GM21529 (cell line): ENCODE measurements around the gene VSNL1.

ENCODE experiments used
- ATAC-seq: cut with Tn5 transposase; IDR thresholded peaks from one replicate; pipeline ENCODE4 v1.9.1; 2021; ENCODE audit not compliant: unreplicated experiment

The VSNL1 gene

DNA sequence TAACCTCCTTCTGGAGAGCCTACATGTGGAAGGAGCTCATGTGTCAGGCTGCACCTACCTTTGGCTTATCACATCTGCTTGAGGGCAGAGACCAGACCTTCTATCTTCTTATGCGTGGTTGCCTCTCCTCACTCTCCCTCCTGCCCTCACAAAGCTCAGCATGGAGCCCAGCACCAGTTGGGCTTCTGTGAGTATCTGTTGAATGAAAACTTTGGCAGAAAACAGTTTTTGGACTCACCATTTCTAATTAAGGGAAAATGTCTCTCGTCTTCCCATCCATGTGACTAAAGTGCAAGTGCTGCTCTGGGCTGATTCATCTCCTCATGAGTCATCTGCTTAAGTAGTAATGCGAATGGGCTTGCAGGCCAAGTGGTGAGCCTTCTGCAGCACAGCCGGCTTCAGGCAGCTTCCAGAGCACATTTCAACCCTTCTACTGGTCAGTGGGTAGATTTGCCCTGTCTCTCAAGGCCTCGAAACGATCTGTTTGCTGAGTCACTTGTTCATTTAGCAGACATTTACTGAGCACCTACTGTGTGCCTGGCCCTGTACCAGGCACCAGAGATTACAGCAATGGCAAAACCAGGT lies 102.6 kb downstream of the VSNL1 start:
- ATAC-seq: no peak

DNA sequence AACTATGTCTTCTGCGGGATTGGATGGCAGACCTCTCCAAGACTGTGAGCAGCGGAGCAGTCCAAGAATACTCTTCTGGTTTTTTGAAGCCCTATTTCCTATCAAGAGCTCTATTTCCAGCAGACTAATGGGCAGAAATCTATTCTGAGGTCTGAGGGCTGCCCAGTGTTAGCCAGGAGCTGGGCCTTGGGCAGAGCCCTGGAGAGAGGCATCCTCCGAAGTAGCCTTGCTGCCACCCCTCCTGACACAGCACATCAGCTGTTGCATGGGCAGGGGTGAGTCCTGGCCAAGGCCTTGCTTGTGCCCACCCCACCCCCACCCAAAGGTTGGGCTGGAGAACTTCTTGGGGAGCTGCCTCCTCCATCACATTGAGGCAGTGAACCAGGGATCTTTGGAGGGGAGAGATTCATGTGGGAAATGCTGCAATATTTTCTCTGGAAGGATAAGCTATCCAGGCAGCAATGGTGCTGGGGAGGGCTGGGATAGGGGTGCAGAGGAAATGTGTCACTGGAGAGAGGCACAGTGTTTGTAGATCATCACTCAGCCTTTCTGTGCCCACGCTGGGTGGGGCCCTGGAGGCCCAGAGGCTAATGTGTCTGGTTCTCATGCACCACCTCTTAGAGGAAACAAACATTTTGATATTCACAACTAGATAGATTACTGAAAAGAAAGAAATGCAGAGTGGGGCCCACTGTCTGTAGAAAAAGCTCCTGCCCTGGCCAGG lies 104.7 kb downstream of the VSNL1 start:
- ATAC-seq: no peak

DNA sequence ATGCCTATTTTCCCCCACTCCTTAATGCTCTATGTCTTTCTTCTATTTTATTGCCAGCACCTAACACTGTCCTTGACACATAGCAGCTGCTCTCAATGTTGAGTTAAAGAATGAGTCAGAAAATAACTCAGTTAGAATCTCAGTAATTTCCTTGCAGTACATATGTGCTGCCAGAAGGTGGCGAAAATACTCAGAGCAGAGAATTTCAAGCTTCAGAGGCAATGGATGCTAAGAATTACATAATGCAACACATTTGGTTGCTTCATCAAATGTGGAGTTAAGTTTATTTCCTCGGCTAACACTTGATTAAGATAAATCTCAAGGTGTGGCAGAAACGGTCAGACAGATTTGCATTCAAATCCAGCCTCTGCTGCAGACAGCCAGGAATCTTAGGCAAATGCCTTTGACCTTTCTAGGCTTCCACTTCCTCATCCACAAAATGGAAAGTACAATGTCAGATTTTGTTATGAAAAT lies 105.6 kb downstream of the VSNL1 start:
- peak; percentile 89 for ATAC-seq

DNA sequence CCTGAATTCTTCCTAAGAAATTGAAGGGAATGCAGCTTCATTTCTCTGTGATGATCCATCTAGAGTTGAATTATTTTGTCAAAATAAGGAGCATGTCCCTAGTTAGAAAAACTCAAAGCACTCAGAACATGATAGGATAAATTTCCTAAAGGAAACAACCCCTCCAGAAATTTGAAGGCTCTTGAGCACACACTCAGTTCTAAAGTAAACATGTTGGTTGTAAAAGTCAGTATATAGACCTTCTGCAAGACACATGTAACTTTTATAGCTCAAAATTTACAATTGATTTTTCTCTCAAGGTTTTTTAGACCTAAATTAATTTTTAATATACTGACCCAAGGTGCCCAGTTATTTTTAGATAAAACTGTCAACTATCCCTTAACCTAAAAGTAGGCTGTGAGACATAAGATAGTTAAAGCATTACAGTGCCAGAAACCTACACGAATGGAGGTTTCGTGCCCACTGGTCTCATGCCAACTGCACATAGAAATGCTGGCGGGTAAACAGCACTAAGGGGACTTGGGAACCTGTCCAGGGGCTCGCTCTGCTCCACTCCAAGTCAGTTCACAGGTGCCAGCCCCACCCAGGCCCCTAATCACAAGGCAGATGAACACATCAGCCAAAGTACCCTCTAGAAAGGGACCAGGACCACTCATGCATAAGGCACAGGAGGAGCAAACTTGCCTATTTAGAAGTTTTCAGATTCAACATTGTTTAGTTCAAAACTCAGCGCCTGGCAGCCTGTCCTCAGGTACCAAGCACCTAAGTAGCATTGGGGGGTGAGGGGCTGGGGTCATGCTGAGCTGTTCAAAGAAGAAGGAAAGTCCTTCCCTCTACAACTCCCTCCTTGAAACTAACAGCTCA lies 106.6 kb downstream of the VSNL1 start:
- ATAC-seq: no peak

DNA sequence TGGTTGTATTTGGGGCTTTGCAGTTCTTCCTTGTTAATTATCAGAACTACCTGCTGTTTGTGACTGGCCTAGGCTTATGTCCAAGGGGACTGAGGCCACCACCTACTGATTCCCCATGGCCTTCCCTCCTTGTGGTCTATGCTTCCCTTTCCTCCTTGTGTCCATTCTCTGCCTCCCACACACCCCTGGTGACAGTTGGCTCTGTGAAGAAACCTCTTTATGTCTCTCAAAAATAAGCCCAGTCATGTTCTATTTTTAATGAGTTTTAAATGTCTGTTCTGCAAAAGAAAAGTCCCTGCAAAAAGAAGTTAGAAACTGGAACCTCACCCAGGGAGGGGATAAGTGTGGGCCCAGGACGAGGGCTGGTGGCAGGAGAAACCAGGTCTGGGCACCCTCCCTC lies 108.1 kb downstream of the VSNL1 start:
- no peak for ATAC-seq

DNA sequence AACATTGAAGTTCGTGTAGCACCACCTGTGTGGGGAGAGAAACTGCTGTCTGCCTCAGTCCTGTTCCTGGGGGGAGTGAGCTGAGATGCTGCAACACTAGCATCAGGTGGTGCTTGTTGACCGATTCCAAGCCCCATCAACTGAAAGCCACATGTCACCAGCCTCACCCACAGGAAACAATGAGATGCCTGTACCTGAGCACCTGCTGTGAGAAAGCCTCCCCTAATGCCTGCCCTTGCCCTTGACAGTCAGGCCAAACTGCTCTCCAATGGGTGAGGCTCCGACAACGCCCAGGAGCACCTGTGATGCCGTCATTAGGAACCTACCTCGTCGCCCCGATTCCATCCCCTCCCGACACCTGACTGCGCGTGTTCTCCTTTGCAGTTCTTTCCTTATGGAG lies 108.5 kb downstream of the VSNL1 start:
- ATAC-seq: no peak

DNA sequence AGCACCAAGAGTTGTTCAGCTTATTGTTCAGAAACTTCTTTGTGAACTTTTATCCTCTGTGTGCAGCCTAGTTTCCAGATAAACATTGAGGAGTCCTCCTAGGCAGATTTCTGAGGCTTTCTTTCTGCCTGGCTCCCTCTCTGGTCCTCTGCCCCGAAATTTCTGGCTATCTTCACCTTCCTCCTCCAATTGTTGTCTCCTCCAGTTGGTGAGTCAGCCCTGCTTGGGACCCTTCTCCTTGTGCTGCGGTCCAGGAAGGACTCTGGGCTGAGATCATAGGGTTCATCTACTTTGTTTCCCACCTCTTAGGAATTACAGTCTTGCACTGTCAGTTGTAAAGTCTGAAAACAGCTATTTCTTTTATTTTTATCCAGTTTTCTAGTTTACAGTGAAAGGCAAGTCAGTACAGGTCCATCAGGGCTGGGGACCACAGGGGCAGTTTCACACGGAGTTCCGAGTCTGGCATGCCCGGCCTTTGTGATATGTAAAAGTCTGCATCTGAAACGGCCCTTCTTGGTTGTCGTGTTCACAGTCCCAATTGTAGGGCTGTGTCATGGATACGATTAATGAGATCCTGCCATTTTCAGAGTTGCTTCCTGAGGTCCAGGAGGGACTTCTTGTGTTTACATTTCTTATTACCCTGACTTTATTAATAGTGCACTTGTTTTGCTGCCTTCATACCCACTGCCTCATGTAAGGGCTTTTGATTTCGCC lies 112.3 kb downstream of the VSNL1 start:
- ATAC-seq: no peak

DNA sequence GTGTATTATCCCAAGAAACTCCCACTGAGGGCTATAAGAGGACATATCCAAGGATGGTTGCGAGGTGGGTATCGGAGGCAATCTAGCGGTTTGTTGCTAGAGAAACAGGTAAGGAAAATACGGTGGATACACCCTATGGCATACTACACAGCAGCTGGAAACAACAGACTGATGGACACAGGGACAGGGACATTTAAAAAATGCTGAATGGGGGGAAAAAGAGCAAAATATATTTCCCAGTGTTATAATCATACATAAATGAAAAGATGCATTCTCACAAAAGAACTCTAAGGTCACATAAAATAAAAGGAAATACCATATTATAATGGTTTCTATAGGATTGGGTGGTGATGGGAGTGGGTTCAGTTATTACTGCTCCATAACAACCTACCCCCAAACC lies 117.3 kb downstream of the VSNL1 start:
- ATAC-seq: no peak

DNA sequence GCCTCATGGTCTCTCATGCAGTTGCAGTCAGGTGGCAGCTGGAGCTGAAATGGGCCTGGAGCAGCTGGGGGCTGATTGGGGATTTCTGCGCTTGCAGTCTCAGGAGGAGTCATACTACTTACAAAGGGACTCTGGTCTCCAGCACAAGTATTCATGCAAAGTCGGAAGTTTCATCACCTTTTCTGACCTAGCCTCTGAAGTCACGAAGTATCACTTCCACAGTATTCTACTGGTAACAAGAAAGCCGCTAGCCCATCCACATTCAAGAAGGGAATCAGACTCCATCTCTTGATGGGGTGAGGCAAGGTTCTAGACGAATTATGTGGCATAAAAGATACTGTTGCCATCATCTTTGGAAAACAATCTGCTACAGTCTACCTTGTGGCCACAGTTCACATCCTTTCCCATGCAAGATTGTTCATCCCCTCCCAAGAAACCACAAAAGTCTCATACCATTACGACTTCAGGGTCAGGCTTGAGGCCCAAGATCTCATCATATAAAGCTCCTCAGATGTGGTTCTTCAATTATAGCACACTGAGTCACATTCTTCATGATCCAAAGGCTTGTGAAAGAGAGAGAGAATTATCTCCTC lies 117.9 kb downstream of the VSNL1 start:
- peak; percentile 94 for ATAC-seq

DNA sequence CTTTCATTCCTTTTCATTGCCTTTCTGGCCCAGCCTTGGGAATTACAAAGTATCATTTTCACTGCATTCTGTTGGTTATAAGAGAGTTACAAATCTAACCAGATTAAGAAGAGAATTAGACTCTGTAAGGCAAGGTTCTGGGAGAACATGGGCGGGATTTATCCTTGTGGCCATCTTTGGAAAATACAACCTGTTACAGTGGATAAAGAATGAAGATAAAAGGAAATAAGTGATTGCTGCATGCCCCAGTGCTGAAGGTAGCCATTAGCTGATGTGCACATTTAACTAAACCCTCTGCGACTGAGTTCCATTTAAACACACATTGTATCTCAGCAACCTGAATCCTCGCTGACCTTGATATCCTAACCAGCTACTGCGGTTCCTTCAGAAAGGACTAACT lies 119.7 kb downstream of the VSNL1 start:
- ATAC-seq: no peak

DNA sequence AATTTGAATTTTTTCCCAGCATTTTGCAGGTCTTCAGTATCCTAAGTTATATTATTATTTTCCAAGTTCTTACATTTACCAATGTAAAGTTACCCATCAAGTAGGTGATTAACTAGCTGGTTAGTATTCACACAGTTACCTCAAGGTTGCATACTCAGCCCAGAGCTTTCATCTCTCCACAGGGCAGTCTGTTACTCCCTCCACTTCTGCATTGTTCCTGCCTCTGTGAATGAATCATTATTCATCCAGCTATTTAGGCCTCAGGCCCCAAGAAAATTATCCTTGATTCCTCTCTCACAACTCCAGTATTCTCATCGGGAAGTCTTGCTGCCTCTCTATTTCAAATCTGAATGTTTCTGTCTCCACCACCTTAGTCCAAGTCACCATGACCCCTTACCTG lies 121.0 kb downstream of the VSNL1 start:
- no peak for ATAC-seq

DNA sequence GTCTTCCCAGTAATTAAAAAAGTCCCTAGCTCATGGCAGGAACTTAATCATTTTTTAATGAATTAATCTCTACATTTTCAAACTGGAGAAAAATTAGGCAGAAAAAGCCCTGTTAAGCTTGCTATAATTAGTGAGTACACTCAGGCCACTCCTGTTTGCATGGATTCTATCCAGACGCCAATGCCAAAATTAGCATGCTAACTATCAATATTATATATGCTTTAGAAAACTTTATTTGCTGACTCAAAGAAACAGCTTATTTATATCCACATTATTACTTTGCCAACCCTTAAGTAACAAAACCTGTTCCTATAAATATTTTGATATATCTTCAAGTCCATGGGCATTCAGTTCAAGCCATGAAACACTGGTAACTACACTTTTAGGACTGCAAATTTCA lies 122.2 kb downstream of the VSNL1 start:
- ATAC-seq: no peak

DNA sequence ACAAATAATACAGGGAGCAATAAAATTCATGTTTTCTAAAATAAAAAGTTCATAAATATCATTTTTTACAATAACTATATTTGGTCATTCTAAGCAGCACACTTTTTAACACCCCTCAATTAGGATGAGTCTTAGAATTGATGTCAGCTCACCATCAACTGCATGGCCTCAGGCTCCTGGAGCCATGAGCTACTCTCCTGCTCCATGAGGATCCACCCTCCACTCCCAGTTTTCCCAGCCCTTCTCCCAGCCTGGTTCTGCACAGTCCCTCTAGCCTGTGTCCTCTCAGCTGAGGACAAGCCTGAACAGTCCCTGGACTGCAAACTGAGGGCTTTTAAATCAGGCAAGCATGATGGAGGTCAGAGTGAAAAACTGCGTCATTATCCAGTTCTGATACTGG lies 124.0 kb downstream of the VSNL1 start:
- no peak for ATAC-seq

DNA sequence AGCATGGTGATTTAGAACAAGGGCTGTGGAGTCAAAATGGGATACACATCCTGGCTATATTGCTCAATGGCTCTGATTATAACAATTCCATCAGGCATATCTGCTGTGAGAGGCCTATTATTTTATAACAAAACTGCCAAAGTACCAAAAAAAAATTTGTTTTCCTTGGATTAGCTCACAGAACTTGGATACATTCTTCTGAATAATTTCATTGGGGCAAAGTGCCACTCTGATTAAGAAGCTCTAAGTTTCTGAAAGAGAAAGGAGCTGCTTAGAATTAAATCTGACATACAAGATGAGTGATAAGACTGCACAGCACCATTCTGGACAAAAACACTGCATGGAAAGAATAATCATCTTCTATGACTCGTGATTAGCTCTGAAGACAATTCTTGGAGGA lies 127.4 kb downstream of the VSNL1 start:
- no peak for ATAC-seq

DNA sequence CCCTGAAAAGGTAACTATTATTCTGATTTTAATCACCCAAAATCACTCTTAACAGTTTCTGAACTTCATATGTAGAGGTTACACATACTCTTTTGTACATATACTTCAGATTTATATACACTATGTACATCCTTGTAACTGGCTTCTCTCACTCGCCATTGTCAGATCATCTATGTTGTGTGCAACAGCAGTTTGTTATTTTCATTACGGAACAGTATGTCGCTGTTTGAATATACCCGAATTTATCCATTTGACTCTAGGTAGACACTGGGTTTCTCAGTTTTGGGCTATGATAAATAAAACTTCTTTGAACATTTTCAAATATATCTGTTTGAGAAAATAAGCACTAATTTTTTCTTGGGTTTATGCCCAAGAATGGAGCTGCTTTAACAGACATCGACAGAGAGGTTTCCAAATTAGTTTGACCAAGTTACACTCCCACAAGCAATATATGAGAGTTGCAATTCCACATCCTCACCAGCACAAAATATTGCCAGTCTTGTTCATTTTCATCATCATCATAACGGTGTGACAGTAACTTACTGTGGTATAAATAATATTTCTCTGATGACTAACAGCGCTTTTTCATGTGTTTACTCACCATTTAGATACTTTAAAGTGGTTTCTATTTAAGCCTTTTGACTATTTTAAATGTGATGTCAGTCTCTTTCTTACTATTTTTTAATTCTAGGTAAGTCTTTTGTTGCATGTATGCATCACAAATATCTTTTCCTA lies 132.3 kb downstream of the VSNL1 start:
- peak; percentile 52 for ATAC-seq

DNA sequence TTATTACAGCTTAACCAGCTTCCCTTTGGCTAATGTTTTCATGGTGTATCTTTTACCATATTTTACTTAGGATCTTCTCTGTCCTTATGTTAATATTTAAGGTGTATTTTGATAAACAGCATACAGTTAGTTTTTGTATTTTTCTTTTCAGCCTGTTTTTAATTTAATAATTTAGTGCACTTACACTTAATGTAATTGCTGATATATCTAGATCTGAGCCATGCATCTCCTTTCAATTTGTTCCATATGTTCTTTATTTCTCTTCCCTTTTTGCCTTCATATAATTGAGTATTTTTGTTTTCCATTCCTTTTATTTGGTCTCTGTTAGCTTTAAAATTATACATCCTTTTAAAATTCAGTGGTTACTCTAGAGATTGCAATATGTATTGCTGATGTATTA lies 134.3 kb downstream of the VSNL1 start:
- ATAC-seq: no peak

DNA sequence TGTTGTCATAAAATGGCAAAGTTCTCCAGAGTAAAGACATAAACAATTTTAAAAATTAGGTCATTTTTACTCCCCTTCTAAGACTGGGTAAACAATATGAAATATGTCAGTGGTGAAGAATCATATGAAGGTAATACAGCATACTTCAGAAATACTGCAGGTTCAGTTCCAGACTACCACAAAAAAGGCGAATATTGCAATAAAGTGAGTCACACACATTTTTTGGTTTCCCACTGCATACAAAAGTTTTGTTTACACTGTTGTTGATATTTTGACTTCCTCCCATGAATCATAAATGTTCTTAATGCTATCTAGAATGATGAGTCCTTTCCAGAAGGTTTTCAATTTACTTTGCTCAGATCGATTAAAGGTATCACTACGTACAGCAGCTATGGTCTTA lies 139.6 kb downstream of the VSNL1 start:
- ATAC-seq: no peak

DNA sequence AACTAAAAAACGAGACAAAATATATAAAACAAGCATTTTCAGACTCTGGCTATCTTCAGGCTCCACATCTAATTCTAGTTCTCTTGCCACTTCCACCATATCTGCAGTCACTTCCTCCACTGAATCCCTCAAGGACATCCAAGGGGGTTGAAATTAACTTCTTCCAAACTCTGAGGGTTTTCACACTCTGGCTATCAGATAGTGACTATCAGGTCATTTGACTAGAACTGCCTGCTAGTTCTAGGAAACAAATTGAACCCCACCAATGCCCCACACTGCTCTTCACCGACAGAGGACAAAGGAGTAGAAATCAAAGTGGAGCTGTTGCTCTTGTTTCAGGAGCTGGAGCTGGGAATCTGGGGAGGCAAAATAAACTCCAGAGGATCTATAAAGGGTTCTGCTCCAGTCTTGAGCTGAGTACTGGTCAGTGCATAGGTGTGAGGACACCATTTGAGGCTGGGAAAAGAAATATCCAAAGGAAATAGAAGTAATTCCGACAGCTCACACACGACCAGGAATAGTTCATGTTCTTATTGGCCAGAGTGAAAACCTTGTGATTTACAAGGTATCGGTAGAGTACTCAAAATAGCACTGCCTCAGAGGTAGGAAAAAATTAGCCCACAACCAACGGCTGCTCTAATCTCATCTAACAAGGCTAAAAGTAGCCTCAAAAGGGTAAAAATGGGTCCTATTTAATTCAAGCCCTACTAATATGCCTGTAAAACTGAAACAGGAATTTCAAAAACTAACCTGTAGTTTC lies 141.8 kb downstream of the VSNL1 start:
- ATAC-seq: no peak

DNA sequence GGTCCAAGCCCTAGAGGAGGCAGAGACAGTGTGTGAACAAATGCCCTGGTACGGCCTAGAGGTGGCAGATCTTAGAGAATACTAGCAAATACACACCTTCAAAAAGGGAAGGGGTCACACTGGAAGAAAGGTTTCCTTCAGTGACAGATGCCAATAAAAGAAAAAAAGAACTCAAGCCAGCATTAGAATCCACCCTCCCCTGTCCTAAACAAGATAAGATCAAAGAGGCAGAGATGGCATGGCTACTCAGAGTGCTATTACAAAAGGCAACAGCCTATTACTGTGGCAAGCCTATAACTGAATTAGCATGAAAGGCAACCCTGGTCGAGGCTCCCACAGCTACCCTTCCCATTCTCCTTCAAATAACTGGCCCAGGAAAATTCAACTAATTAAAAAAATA lies 143.5 kb downstream of the VSNL1 start:
- no peak for ATAC-seq

DNA sequence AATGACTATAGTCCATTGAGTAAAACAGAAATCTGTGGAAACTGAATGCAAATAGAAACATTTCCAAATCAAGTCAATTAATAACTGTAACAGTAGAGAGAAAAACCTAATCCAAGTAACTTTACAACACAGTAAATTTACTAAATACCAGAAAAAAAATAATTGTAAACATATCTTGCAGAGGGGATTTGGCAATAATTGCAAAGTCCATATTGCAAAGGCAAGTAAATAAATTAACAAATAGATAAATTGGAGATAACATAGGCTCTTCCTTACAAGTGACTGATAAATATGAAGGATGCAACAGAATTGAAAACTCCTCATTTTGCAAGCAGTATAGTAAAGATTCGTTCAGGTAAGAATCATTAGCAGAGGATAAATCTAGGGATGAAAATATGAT lies 148.1 kb downstream of the VSNL1 start:
- no peak for ATAC-seq
